Keratinocyte (primary cell): ENCODE data around the gene SMPDL3A. TPM values are rescaled to one million over a fixed set of nuclear protein-coding genes. Genes with fewer than 3 reads are reported as not detected.

ENCODE experiments used
- DNase-seq: peaks from one replicate; pipeline ENCODE4 v3.0.0-alpha.2; 2011; ENCODE audit warnings: low read depth, missing footprints, low spot score
- FAIRE-seq: peaks from 2 replicates; lab custom pipeline; 2011; peaks lifted over from hg19 to GRCh38; lab: Jason Lieb, UNC
- H2AFZ ChIP-seq: 2 replicates; pipeline ENCODE4 v1.6.0; 2012; ENCODE audit warnings: low read length, control low read depth, inconsistent platforms; ENCODE audit not compliant: control insufficient read depth
- H3K27ac ChIP-seq: 2 replicates; pipeline ENCODE4 v1.5.1; 2011; ENCODE audit warnings: low read length; ENCODE audit not compliant: control insufficient read depth, insufficient read depth
- H3K27me3 ChIP-seq: 3 replicates; pipeline ENCODE4 v1.6.0; 2011; ENCODE audit warnings: low read length; ENCODE audit not compliant: control insufficient read depth, insufficient read depth; ENCODE audit errors: extremely low read depth
- H3K36me3 ChIP-seq, 2 experiments: 2 replicates in 1 of 2; 3 replicates in 1 of 2; pipeline ENCODE4 v1.5.1; 2011; ENCODE audit warnings: low read length in 2 of 2, mild to moderate bottlenecking in 1 of 2; ENCODE audit not compliant: control insufficient read depth in 2 of 2, insufficient read depth in 2 of 2; ENCODE audit errors: extremely low read depth in 1 of 2
- H3K4me1 ChIP-seq: 3 replicates; pipeline ENCODE4 v1.5.1; 2011; ENCODE audit warnings: low read length; ENCODE audit not compliant: control insufficient read depth, insufficient read depth; ENCODE audit errors: extremely low read depth
- H3K4me2 ChIP-seq: 3 replicates; pipeline ENCODE4 v1.6.0; 2011; ENCODE audit warnings: low read depth, low read length; ENCODE audit not compliant: control insufficient read depth, insufficient read depth; ENCODE audit errors: extremely low read depth
- H3K4me3 ChIP-seq, 3 experiments: fragments of 200-600 bp in 1 of 3; sonication (generic) in 1 of 3; 2 replicates in 2 of 3; 3 replicates in 1 of 3; pipeline ENCODE4 v1.5.1; 2011 to 2016; ENCODE audit warnings: low read length in 3 of 3, mild to moderate bottlenecking in 3 of 3, control low read depth in 2 of 3, inconsistent platforms in 1 of 3, low read depth in 1 of 3, mixed read lengths in 1 of 3, mixed run types in 1 of 3, moderate library complexity in 1 of 3; ENCODE audit not compliant: control insufficient read depth in 2 of 3, insufficient read depth in 2 of 3; ENCODE audit errors: extremely low read depth in 1 of 3
- H3K79me2 ChIP-seq: 2 replicates; pipeline ENCODE4 v1.6.0; 2012; ENCODE audit warnings: low read length; ENCODE audit not compliant: control insufficient read depth, insufficient read depth
- H3K9ac ChIP-seq: 3 replicates; pipeline ENCODE4 v1.6.0; 2011; ENCODE audit warnings: low read length; ENCODE audit not compliant: control insufficient read depth, insufficient read depth; ENCODE audit errors: extremely low read depth
- H3K9me1 ChIP-seq: 3 replicates; pipeline ENCODE4 v1.6.0; 2011; ENCODE audit warnings: low read length; ENCODE audit not compliant: control insufficient read depth, insufficient read depth; ENCODE audit errors: extremely low read depth
- H3K9me3 ChIP-seq: 2 replicates; pipeline ENCODE4 v1.5.1; 2012; ENCODE audit warnings: low read depth, low read length; ENCODE audit not compliant: control insufficient read depth
- H4K20me1 ChIP-seq: 3 replicates; pipeline ENCODE4 v1.6.0; 2011; ENCODE audit warnings: low read length; ENCODE audit not compliant: control insufficient read depth, insufficient read depth; ENCODE audit errors: extremely low read depth
- CTCF ChIP-seq, 3 experiments: IDR thresholded peaks in 1 of 3; conservative IDR thresholded peaks in 1 of 3; optimal IDR thresholded peaks in 1 of 3; 2 replicates in 2 of 3; 3 replicates in 1 of 3; pipeline versions ENCODE3 to v1.5.1; 2011; ENCODE audit warnings: low read length in 3 of 3, mild to moderate bottlenecking in 3 of 3, moderate library complexity in 2 of 3, control low read depth in 1 of 3, inconsistent platforms in 1 of 3; ENCODE audit not compliant: insufficient read depth in 2 of 3; ENCODE audit errors: extremely low read depth in 1 of 3
- EZH2 ChIP-seq: IDR thresholded peaks from one replicate; pipeline ENCODE4 v1.6.1; 2012; ENCODE audit warnings: inconsistent platforms, mild to moderate bottlenecking, low read length, moderate library complexity
- dilution Hi-C: fragments of 300-500 bp; cut with MboI; formaldehyde crosslinking; loops from one replicate; pipeline ENCODE4 v1.7.0; 2020; ENCODE audit warnings: low sequenced_read_pairs; ENCODE audit not compliant: extremely low pct_ligation_motif_present
- polyA plus RNA-seq, 5 experiments: library from polyadenylated mRNA; depleted of rRNA in 3 of 5; stranded (reverse) in 3 of 5; stranded (forward) in 1 of 5; unstranded in 1 of 5; fragments of >200 nt; gene quantifications; 1 replicate in 1 of 5; 2 replicates in 3 of 5; 3 replicates in 1 of 5; pipeline versions ENCODE4 v1.2.1 to v1.2.3, GENCODE V29; 2011 to 2012; ENCODE audit warnings: missing spikeins in 2 of 5, low read depth in 1 of 5, low replicate concordance in 1 of 5

The SMPDL3A gene
- polyA plus RNA-seq, 1 donor (not counting 4 experiments of a cell fraction or from before 2014, with no cell fraction given) = 10.8 TPM

- no peaks in the 10 kb centered on the region for H4K20me1 ChIP-seq
- no peaks in the 10 kb centered on the region for H3K27me3 ChIP-seq
- H2AFZ ChIP-seq = no peak overlapping the region
- FAIRE-seq (no peak), DNase-seq (no peak)
- no peaks in the 10 kb centered on the region for H3K79me2 ChIP-seq
- peaks cover 2% of the 10 kb centered on the region for H3K4me1 ChIP-seq
- dilution Hi-C loops = no loop called here
- no peak overlapping the region for H3K9ac ChIP-seq
- H3K36me3 ChIP-seq = no peaks in the 10 kb centered on the region
- H3K9me3 ChIP-seq = no peaks in the 10 kb centered on the region
- H3K9me1 ChIP-seq = no peaks in the 10 kb centered on the region
- no peak overlapping the region for H3K4me2 ChIP-seq
- H3K4me3 ChIP-seq = no peak overlapping the region
- no peak for TF ChIP-seq EZH2
- TF ChIP-seq CTCF (optimal IDR thresholded peaks at IDR 0.05 in 1 of 3, IDR thresholded peaks at IDR 0.05 in 1 of 3, conservative IDR thresholded peaks at IDR 0.05 in 1 of 3; ENCODE audit: extremely low read depth in 1 of 3, insufficient read depth in 2 of 3, low read length in 3 of 3) = no peak
- no peak overlapping the region for H3K27ac ChIP-seq
Measured at GRCh38 chr6:122753688-122754056, 35.4 kb upstream of the SMPDL3A start.

- DNase-seq (no peak), FAIRE-seq (no peak)
- no peaks in the 10 kb centered on the region for H3K36me3 ChIP-seq
- no peaks in the 10 kb centered on the region for H3K9me1 ChIP-seq
- no peaks in the 10 kb centered on the region for H3K27me3 ChIP-seq
- peaks cover 2% of the 10 kb centered on the region for H3K4me1 ChIP-seq
- H3K4me2 ChIP-seq = no peak overlapping the region
- no peaks in the 10 kb centered on the region for H4K20me1 ChIP-seq
- dilution Hi-C loops = no loop called here
- H3K9ac ChIP-seq = no peak overlapping the region
- no peak overlapping the region for H3K27ac ChIP-seq
- TF ChIP-seq EZH2 (no peak), CTCF (optimal IDR thresholded peaks at IDR 0.05 in 1 of 3, IDR thresholded peaks at IDR 0.05 in 1 of 3, conservative IDR thresholded peaks at IDR 0.05 in 1 of 3; ENCODE audit: extremely low read depth in 1 of 3, insufficient read depth in 2 of 3, low read length in 3 of 3) (no peak)
- no peak overlapping the region for H3K4me3 ChIP-seq
- no peak overlapping the region for H2AFZ ChIP-seq
- H3K79me2 ChIP-seq = no peaks in the 10 kb centered on the region
- H3K9me3 ChIP-seq = no peaks in the 10 kb centered on the region
Measured at GRCh38 chr6:122754191-122754731, 34.8 kb upstream of the SMPDL3A start.
